ENCODE measurements around the gene DCTD.

- TF ChIP-seq CTCF (conservative IDR thresholded peaks at IDR 0.05; ENCODE audit: low read depth in 2 of 2) (no peak), EZH2phosphoT487 (IDR thresholded peaks at IDR 0.05; ENCODE audit: unreplicated experiment) (no peak), POLR2AphosphoS5 (IDR thresholded peaks at IDR 0.05; ENCODE audit: low read depth) (no peak), CREB1 (CRISPR knock-in tag; IDR thresholded peaks at IDR 0.05; ENCODE audit: low read depth) (no peak), ZNF462 (CRISPR knock-in tag; IDR thresholded peaks at IDR 0.05) (no peak), NANOG (IDR thresholded peaks at IDR 0.05; ENCODE audit: borderline replicate concordance) (no peak), REST (IDR thresholded peaks at IDR 0.05; ENCODE audit: unreplicated experiment) (no peak), EZH2 (IDR thresholded peaks at IDR 0.05; ENCODE audit: low read depth, unreplicated experiment) (no peak), ZNF114 (CRISPR knock-in tag; IDR thresholded peaks at IDR 0.05) (no peak), ETS1 (IDR thresholded peaks at IDR 0.05) (no peak), JUNB (IDR thresholded peaks at IDR 0.05; ENCODE audit: unreplicated experiment) (no peak), STAT1 (IDR thresholded peaks at IDR 0.05; ENCODE audit: unreplicated experiment) (no peak), ZNF331 (CRISPR knock-in tag; IDR thresholded peaks at IDR 0.05; ENCODE audit: low read depth) (no peak)
Measured at GRCh38 chr4:182924497-182924896, 7.3 kb upstream of the DCTD start.
